Neuronal stem cell (in vitro differentiated cells): ENCODE results near the gene NXN.
A peak's percentile ranks its signal among the peaks of the same experiment; 100 is the strongest.

Experiments used
- DNase-seq: peaks from one replicate; pipeline ENCODE4 v3.0.0-alpha.2; 2013; ENCODE audit warnings: low spot score
- H2AFZ ChIP-seq: one replicate; pipeline ENCODE4 v1.6.1; 2013; ENCODE audit warnings: mild to moderate bottlenecking, low read length, inconsistent platforms
- H2AK5ac ChIP-seq: 2 replicates; pipeline ENCODE4 v1.6.1; 2013; ENCODE audit warnings: low read depth, mild to moderate bottlenecking, inconsistent platforms, low read length, moderate library complexity, mixed read lengths
- H2BK120ac ChIP-seq: 2 replicates; pipeline ENCODE4 v1.6.1; 2013; ENCODE audit warnings: low read depth, mild to moderate bottlenecking, inconsistent platforms, low read length, moderate library complexity, mixed read lengths
- H2BK12ac ChIP-seq: one replicate; pipeline ENCODE4 v1.6.1; 2013; ENCODE audit warnings: low read length, inconsistent platforms
- H2BK15ac ChIP-seq: 2 replicates; pipeline ENCODE4 v1.6.1; 2013; ENCODE audit warnings: mild to moderate bottlenecking, low read length, inconsistent platforms, mixed read lengths
- H2BK5ac ChIP-seq: one replicate; pipeline ENCODE4 v1.6.1; 2013; ENCODE audit warnings: inconsistent platforms, mild to moderate bottlenecking, low read length, moderate library complexity
- H3K14ac ChIP-seq: one replicate; pipeline ENCODE4 v1.6.1; 2013; ENCODE audit warnings: low read length, inconsistent platforms
- H3K18ac ChIP-seq: 2 replicates; pipeline ENCODE4 v1.6.1; 2013; ENCODE audit warnings: low read length, inconsistent platforms
- H3K23ac ChIP-seq: 2 replicates; pipeline ENCODE4 v1.6.1; 2013; ENCODE audit warnings: low read depth, mild to moderate bottlenecking, mixed read lengths, low read length, inconsistent platforms; ENCODE audit not compliant: poor library complexity
- H3K27ac ChIP-seq: replicated peaks from 3 replicates; pipeline ENCODE4 v1.5.1; 2013; ENCODE audit warnings: low read length, inconsistent platforms
- H3K27me3 ChIP-seq, 3 experiments: 2 replicates each; pipeline ENCODE4 v1.6.1; 2013; ENCODE audit warnings: low read length in 3 of 3, mild to moderate bottlenecking in 2 of 3, inconsistent platforms in 1 of 3, low read depth in 1 of 3, mixed read lengths in 1 of 3, moderate library complexity in 1 of 3; ENCODE audit not compliant: control insufficient read depth in 3 of 3, insufficient read depth in 3 of 3
- H3K36me3 ChIP-seq, 2 donors: replicated peaks in 1 of 2; 2 replicates each; pipeline ENCODE4 v1.6.1; 2013; ENCODE audit warnings: low read length in 2 of 2; ENCODE audit not compliant: control insufficient read depth in 2 of 2, insufficient read depth in 2 of 2
- H3K4ac ChIP-seq: 2 replicates; pipeline ENCODE4 v1.6.1; 2013; ENCODE audit warnings: inconsistent platforms, mild to moderate bottlenecking, low read length, moderate library complexity
- H3K4me1 ChIP-seq, 2 donors: 1 replicate in 1 of 2; 2 replicates in 1 of 2; pipeline ENCODE4 v1.6.1; 2013; ENCODE audit warnings: low read length in 2 of 2, low read depth in 1 of 2; ENCODE audit not compliant: control insufficient read depth in 2 of 2, insufficient read depth in 1 of 2
- H3K4me2 ChIP-seq: one replicate; pipeline ENCODE4 v1.6.1; 2013; ENCODE audit warnings: mild to moderate bottlenecking, low read length, inconsistent platforms; ENCODE audit not compliant: insufficient read depth, poor library complexity, severe bottlenecking
- H3K4me3 ChIP-seq, 2 donors: 2 replicates each; pipeline ENCODE4 v1.5.1; 2013; ENCODE audit warnings: low read length in 2 of 2, mild to moderate bottlenecking in 2 of 2, inconsistent platforms in 1 of 2, moderate library complexity in 1 of 2
- H3K79me1 ChIP-seq: one replicate; pipeline ENCODE4 v1.6.1; 2013; ENCODE audit warnings: low read depth, mild to moderate bottlenecking, inconsistent platforms, low read length, moderate library complexity
- H3K9ac ChIP-seq: one replicate; pipeline ENCODE4 v1.6.1; 2013; ENCODE audit warnings: mild to moderate bottlenecking, low read depth, low read length, inconsistent platforms; ENCODE audit not compliant: poor library complexity
- H3K9me3 ChIP-seq, 2 donors: replicated peaks in 1 of 2; 2 replicates each; pipeline versions ENCODE3 to v1.6.1; 2013; ENCODE audit warnings: low read length in 2 of 2, mild to moderate bottlenecking in 2 of 2, inconsistent platforms in 1 of 2, low read depth in 1 of 2, mixed read lengths in 1 of 2, moderate library complexity in 1 of 2; ENCODE audit not compliant: control insufficient read depth in 2 of 2, insufficient read depth in 1 of 2
- H4K8ac ChIP-seq: one replicate; pipeline ENCODE4 v1.6.1; 2013; ENCODE audit warnings: low read depth, mild to moderate bottlenecking, inconsistent platforms, low read length, moderate library complexity
- H4K91ac ChIP-seq: one replicate; pipeline ENCODE4 v1.6.1; 2013; ENCODE audit warnings: low read length, low read depth, mild to moderate bottlenecking, inconsistent platforms; ENCODE audit not compliant: poor library complexity
- WGBS, 2 donors: extraction: QIAGEN DNeasy Blood & Tissue Kit; methylation state at CpG; one replicate each; pipeline ENCODE4 v1.1.7; 2013; ENCODE audit warnings: missing lambda C conversion rate in 2 of 2, mixed read lengths in 1 of 2; ENCODE audit not compliant: insufficient read length in 2 of 2, insufficient replicate concordance in 1 of 2; ENCODE audit errors: extremely low coverage in 2 of 2; 5-methylcytosine and 5-hydroxymethylcytosine counted together

Gene NXN

DNA sequence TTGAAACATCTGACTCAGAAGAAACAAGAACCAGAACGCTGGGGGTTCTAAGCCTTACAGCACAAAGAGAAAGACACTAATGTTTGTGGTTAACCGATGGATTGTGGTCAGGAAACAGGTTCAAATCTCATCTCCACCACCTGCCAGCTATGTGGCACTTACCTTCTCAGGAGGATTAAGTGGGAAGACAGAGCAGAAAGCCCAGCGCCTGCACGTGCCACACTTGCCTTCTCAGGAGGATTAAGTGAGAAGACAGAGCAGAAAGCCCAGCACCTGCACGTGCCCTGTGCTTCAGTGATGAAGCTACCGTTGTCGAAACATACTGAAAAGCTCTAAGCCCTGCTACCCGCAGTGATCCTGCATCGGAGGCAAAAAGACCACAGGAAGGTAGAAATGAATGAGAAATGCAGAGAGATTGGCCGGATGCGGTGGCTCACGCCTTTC lies 90.6 kb downstream of the NXN start:
- Histone ChIP-seq H3K36me3 (peaks cover 0 to 6% of the 10 kb centered on the region in 2 donors), H2AK5ac (no peak overlapping the region), H3K14ac (no peak overlapping the region), H3K4me1 (peaks cover 3 to 17% of the 10 kb centered on the region in 2 donors), H3K9ac (no peak overlapping the region), H3K27me3 (no peaks in the 10 kb centered on the region), H3K4me3 (no peak overlapping the region), H2BK5ac (no peak overlapping the region), H3K79me1 (peaks cover 2% of the 10 kb centered on the region), H4K91ac (no peak overlapping the region), H3K23ac (no peak overlapping the region), H3K9me3 (peaks cover 0 to 2% of the 10 kb centered on the region in 2 donors), H3K18ac (no peak overlapping the region), H3K4me2 (no peak overlapping the region), H3K27ac (no peak overlapping the region), H2BK120ac (no peak overlapping the region), H2BK12ac (no peak overlapping the region), H4K8ac (no peak overlapping the region), H2AFZ (no peak overlapping the region), H3K4ac (no peak overlapping the region), H2BK15ac (no peak overlapping the region)
- no peak for DNase-seq
- no CpG with 5 or more reads among the region's 12 CpGs for WGBS, 2 donors

DNA sequence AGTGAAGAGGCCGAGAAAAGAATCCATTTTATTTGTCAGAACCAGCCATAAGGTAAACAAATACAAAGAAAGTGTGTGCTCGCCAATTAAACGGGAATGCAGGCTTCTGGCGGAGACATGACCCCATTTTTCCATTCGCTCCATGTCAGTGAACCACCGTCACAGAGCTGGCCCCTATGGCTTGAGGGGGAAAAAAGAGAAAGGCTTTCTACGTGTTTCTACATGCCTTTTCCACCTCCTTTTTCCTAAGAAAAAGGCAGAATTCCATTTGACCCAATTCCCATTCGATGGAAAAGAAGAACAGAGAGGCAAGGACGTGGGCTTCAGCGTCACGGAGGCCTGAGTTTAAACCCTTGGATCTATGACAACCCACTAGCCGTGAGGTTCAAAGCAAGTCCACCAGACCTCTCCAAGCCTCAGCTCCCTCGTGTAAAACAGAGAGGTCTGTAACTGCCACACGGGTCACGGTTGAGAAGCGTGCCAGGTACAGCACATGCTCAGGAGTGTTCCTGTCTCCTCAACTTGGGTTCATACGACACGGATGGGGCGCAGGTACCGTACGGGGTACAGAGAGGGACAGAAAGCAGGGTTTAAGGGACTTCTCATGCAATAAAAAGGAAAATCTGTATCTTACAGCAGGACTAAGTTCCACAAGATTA lies 91.9 kb downstream of the NXN start:
- Histone ChIP-seq H2BK120ac (no peak overlapping the region), H3K4me3 (no peak overlapping the region), H4K91ac (no peak overlapping the region), H3K79me1 (peaks cover 2% of the 10 kb centered on the region), H2AK5ac (no peak overlapping the region), H2BK5ac (no peak overlapping the region), H3K27me3 (no peaks in the 10 kb centered on the region), H2BK15ac (no peak overlapping the region), H3K4me2 (no peak overlapping the region), H3K23ac (no peak overlapping the region), H3K9me3 (peaks cover 0 to 2% of the 10 kb centered on the region in 2 donors), H3K9ac (no peak overlapping the region), H3K4me1 (peaks cover 12 to 23% of the 10 kb centered on the region in 2 donors), H3K14ac (no peak overlapping the region), H3K4ac (no peak overlapping the region), H3K27ac (peak overlapping the region; percentile 24), H2BK12ac (no peak overlapping the region), H4K8ac (no peak overlapping the region), H3K36me3 (peaks cover 0 to 6% of the 10 kb centered on the region in 2 donors), H2AFZ (no peak overlapping the region), H3K18ac (peak overlapping the region; percentile 5)
- no CpG with 5 or more reads among the region's 21 CpGs for WGBS, 2 donors
- no peak for DNase-seq

DNA sequence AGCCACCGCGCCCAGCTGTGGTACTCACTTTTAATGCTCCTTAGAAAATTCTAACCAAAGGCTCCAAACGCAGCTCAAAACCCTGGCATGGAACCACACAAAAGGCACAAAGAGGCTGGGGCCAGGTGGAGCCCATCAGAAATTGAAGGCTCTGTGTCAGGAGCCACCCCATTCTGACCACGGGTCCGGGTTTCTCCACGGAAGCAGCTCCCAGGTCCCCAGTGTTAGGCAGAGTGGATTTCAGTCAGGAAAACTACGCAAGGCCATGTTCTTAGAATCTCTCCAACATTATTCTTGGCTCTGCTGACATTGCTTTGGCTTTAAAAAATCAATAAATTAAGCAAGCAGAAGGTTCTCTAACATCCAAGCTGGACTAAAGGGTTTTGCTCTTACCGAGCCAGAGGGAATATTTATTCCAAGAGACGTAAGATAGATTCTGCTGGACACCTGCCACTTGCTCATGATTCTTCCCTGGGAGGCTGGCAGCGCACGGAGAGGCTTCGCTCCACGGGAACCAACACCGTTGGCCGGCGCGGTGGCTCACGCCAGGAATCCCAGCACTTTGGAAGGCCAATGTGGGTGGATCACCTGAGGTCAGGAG lies 93.5 kb downstream of the NXN start:
- H3K18ac ChIP-seq, result no peak overlapping the region
- no peaks in the 10 kb centered on the region for H3K27me3 ChIP-seq
- H3K36me3 ChIP-seq, result peaks cover 0 to 11% of the 10 kb centered on the region in 2 donors
- H3K23ac ChIP-seq, result no peak overlapping the region
- H2AFZ ChIP-seq, result no peak overlapping the region
- no peak overlapping the region for H3K27ac ChIP-seq
- H3K14ac ChIP-seq, result no peak overlapping the region
- no peak overlapping the region for H2AK5ac ChIP-seq
- whole genome bisulfite sequencing, 2 donors, result no CpG with 5 or more reads among the region's 18 CpGs
- H2BK120ac ChIP-seq, result no peak overlapping the region
- DNase-seq, result no peak
- H3K9me3 ChIP-seq, result peaks cover 0 to 11% of the 10 kb centered on the region in 2 donors
- no peak overlapping the region for H2BK15ac ChIP-seq
- no peak overlapping the region for H2BK5ac ChIP-seq
- H3K4ac ChIP-seq, result no peak overlapping the region
- no peak overlapping the region for H4K91ac ChIP-seq
- peaks cover 13 to 23% of the 10 kb centered on the region in 2 donors for H3K4me1 ChIP-seq
- no peak overlapping the region for H3K9ac ChIP-seq
- H2BK12ac ChIP-seq, result no peak overlapping the region
- H3K4me3 ChIP-seq, result no peak overlapping the region
- no peak overlapping the region for H3K4me2 ChIP-seq
- H4K8ac ChIP-seq, result no peak overlapping the region
- H3K79me1 ChIP-seq, result peaks cover 2% of the 10 kb centered on the region

DNA sequence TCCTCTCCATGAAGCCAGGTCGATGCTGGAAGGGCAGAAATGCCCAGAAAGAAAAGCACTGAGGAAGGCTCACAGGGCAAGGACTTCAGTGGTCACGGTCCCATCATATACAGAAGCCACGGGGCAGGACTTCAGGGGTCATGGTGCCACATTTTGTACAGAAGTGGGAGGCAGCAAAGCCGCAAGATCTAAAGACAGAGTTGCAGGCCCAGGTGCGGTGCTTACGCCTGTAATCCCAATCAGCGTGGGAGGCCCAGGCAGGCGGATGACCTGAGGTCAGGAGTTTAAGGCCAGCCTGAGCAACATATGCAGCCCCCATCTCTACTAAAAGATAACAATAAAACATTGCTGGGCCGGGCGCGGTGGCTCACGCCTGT lies 96.0 kb downstream of the NXN start:
- H3K9ac ChIP-seq, result no peak overlapping the region
- no peak overlapping the region for H2BK12ac ChIP-seq
- no peak overlapping the region for H2BK5ac ChIP-seq
- peaks cover 0 to 14% of the 10 kb centered on the region in 2 donors for H3K9me3 ChIP-seq
- no CpG with 5 or more reads among the region's 12 CpGs for WGBS, 2 donors
- H3K14ac ChIP-seq, result no peak overlapping the region
- no peak for DNase-seq
- H2AK5ac ChIP-seq, result no peak overlapping the region
- H3K18ac ChIP-seq, result peak overlapping the region; percentile 0
- H3K79me1 ChIP-seq, result peaks cover 6% of the 10 kb centered on the region
- no peaks in the 10 kb centered on the region for H3K27me3 ChIP-seq
- H4K8ac ChIP-seq, result no peak overlapping the region
- no peak overlapping the region for H2BK120ac ChIP-seq
- no peak overlapping the region for H3K4me3 ChIP-seq
- no peak overlapping the region for H2AFZ ChIP-seq
- H2BK15ac ChIP-seq, result no peak overlapping the region
- H4K91ac ChIP-seq, result no peak overlapping the region
- peak overlapping the region; percentile 50 for H3K27ac ChIP-seq
- peaks cover 10 to 20% of the 10 kb centered on the region in 2 donors for H3K4me1 ChIP-seq
- peaks cover 0 to 18% of the 10 kb centered on the region in 2 donors for H3K36me3 ChIP-seq
- no peak overlapping the region for H3K23ac ChIP-seq
- H3K4me2 ChIP-seq, result no peak overlapping the region
- H3K4ac ChIP-seq, result no peak overlapping the region
